HL-60 (cell line): Measurements from ENCODE around the gene APIP.
A peak's percentile ranks its signal among the peaks of the same experiment; 100 is the strongest.

Experiments
- DNase-seq, 2 experiments: peaks; one replicate each; pipeline ENCODE4 v3.0.0-alpha.2; 2010 to 2020; ENCODE audit warnings: low read depth in 1 of 2, low spot score in 1 of 2
- H3K27ac ChIP-seq: fragments of 250-450 bp; sonication (Bioruptor Pico); replicated peaks from 2 replicates; pipeline ENCODE4 v1.5.1; 2020; ENCODE audit warnings: mild to moderate bottlenecking, moderate library complexity
- H3K27me3 ChIP-seq: fragments of 250-450 bp; sonication (Bioruptor Pico); 2 replicates; pipeline ENCODE4 v1.5.1; 2021; ENCODE audit warnings: mild to moderate bottlenecking, moderate library complexity; ENCODE audit not compliant: insufficient read depth, poor library complexity, severe bottlenecking
- H3K4me3 ChIP-seq: replicated peaks from 2 replicates; pipeline ENCODE4 v1.5.1; 2011; ENCODE audit warnings: mild to moderate bottlenecking, control low read depth, low read length; ENCODE audit not compliant: insufficient read depth
- CTCF ChIP-seq: IDR thresholded peaks from one replicate; pipeline ENCODE4 v1.5.1; 2011; ENCODE audit warnings: low read length, control low read depth, inconsistent platforms; ENCODE audit not compliant: insufficient read depth
- GABPA ChIP-seq: IDR thresholded peaks from 2 replicates; pipeline ENCODE4 v1.6.1; 2012; ENCODE audit warnings: low read depth
- POLR2AphosphoS5 ChIP-seq: IDR thresholded peaks from 2 replicates; pipeline ENCODE4 v1.6.1; 2012; ENCODE audit warnings: low read depth
- REST ChIP-seq: IDR thresholded peaks from 2 replicates; pipeline ENCODE4 v1.6.1; 2012; ENCODE audit warnings: low read depth; ENCODE audit not compliant: insufficient replicate concordance
- SPI1 ChIP-seq: IDR thresholded peaks from 2 replicates; pipeline ENCODE4 v1.6.1; 2012; ENCODE audit warnings: low read depth, mild to moderate bottlenecking, borderline replicate concordance
- long read RNA-seq: library from polyadenylated mRNA; unstranded; transcript quantifications from one replicate; pipeline ENCODE4 v2.0.0, GENCODE V29; 2020

Gene APIP
- long read RNA-seq, transcript APIP-201 (7 exons, 1,366 nt): major isoform, 92 of 104 reads
- long read RNA-seq, partial matches to known transcripts: 7 of 104 reads
- long read RNA-seq, other reads (novel, unspliced or antisense): 5 of 104 reads

GRCh38 chr11:34916015-34916842 is at the start of gene APIP, which contains the start of gene PDHX:
APIP (minus strand) TSS chr11:34916379; CDS start chr11:34916284, 95 bp downstream.
PDHX (plus strand) TSS chr11:34916618; CDS start chr11:34916656, 38 bp downstream.
- H3K4me3 ChIP-seq: peak within 1 kb of the TSS; percentile 71

GRCh38 chr11:34964610-34965331 is 48.6 kb upstream of the APIP start:
- DNase-seq: no peak
- Histone ChIP-seq H3K27ac (no peak overlapping the region), H3K27me3 (no peaks in the 10 kb centered on the region), H3K4me3 (no peak overlapping the region)
- TF ChIP-seq REST (no peak), CTCF (no peak), POLR2AphosphoS5 (no peak), SPI1 (no peak)

More at GRCh38 chr11:34916015-34916842, at the start of gene APIP, which contains the start of gene PDHX:
- TF ChIP-seq POLR2AphosphoS5 (peak; percentile 88), REST (peak; percentile 20), GABPA (no peak)
- peak; percentile 97 to 99 for DNase-seq
- Histone ChIP-seq H3K27me3 (no peaks in the 10 kb centered on the region), H3K27ac (peak within 1 kb of the TSS; percentile 93)

- TF ChIP-seq CTCF (no peak), POLR2AphosphoS5 (no peak), SPI1 (no peak), GABPA (no peak), REST (no peak)
- Histone ChIP-seq H3K27ac (no peak overlapping the region), H3K27me3 (no peaks in the 10 kb centered on the region), H3K4me3 (no peak overlapping the region)
- no peak for DNase-seq
Observed at GRCh38 chr11:34963351-34963750, 47.2 kb upstream of the APIP start.
